OCI-LY7 (cell line): Measurements from ENCODE around the gene DDN. TPM values are rescaled to one million over a fixed set of nuclear protein-coding genes. Genes with fewer than 3 reads are reported as not detected.

Experiments
- BruUV-seq: library from RNA; stranded (reverse); fragments of 400-500 nt; replicated peaks from 2 replicates; lab custom pipeline; 2021; lab: Mats Ljungman, UMichigan
- CTCF ChIA-PET: fragments of 300-600 bp; sonication (Branson Sonifier 250); formaldehyde crosslinking; loops from one replicate; lab custom pipeline; 2022; ENCODE audit warnings: antibody characterized with exemption; ENCODE audit not compliant: unreplicated experiment; lab: Charles Lee
- POLR2A ChIA-PET: fragments of 300-600 bp; sonication (Branson Sonifier 250); formaldehyde crosslinking; loops from one replicate; lab custom pipeline; 2022; ENCODE audit warnings: antibody characterized with exemption; lab: Charles Lee
- DNase-seq: peaks from one replicate; pipeline ENCODE4 v3.0.0-alpha.2; 2015; ENCODE audit warnings: low spot score
- H2AFZ ChIP-seq: fragments of 200-600 bp; sonication (generic), shearing (Covaris generic); 2 replicates; pipeline ENCODE4 v1.6.1; 2014; ENCODE audit warnings: mild to moderate bottlenecking, antibody characterized with exemption, low read length, moderate library complexity
- H3K27ac ChIP-seq: fragments of 200-600 bp; sonication (generic); 2 replicates; pipeline ENCODE4 v1.5.1; 2014; ENCODE audit warnings: mixed run types, low read depth, mild to moderate bottlenecking, moderate library complexity, low read length, inconsistent platforms; ENCODE audit not compliant: poor library complexity, severe bottlenecking
- H3K36me3 ChIP-seq: fragments of 200-600 bp; sonication (generic); 2 replicates; pipeline ENCODE4 v1.6.1; 2014; ENCODE audit warnings: mild to moderate bottlenecking, antibody characterized with exemption, low read length, moderate library complexity, mixed read lengths; ENCODE audit not compliant: insufficient read depth
- H3K4me1 ChIP-seq: fragments of 200-600 bp; sonication (generic); 2 replicates; pipeline ENCODE4 v1.5.1; 2014; ENCODE audit warnings: mild to moderate bottlenecking, low read length; ENCODE audit not compliant: insufficient read depth, poor library complexity, severe bottlenecking
- H3K4me2 ChIP-seq: fragments of 200-600 bp; sonication (generic); 2 replicates; pipeline ENCODE4 v1.6.1; 2014; ENCODE audit warnings: mild to moderate bottlenecking, low read length
- H3K4me3 ChIP-seq: fragments of 200-600 bp; sonication (generic); 2 replicates; pipeline ENCODE4 v1.5.1; 2014; ENCODE audit warnings: mild to moderate bottlenecking, low read depth, low read length; ENCODE audit not compliant: poor library complexity, severe bottlenecking
- H3K79me2 ChIP-seq: fragments of 200-600 bp; sonication (generic); 2 replicates; pipeline ENCODE4 v1.6.1; 2016; ENCODE audit warnings: low read depth, mild to moderate bottlenecking, low read length, moderate library complexity, mixed read lengths; ENCODE audit not compliant: insufficient read depth
- H3K9me2 ChIP-seq: fragments of 200-600 bp; sonication (generic); 2 replicates; pipeline ENCODE4 v1.6.1; 2016; ENCODE audit warnings: mild to moderate bottlenecking, low read length, mixed read lengths; ENCODE audit not compliant: insufficient read depth
- H3K9me3 ChIP-seq: fragments of 200-600 bp; sonication (generic); 2 replicates; pipeline ENCODE4 v1.6.1; 2014; ENCODE audit warnings: mild to moderate bottlenecking, mixed run types, low read length, mixed read lengths
- H4K20me1 ChIP-seq: fragments of 200-600 bp; sonication (generic); 2 replicates; pipeline ENCODE4 v1.6.1; 2014; ENCODE audit warnings: mild to moderate bottlenecking, antibody characterized with exemption, low read length, moderate library complexity, mixed read lengths; ENCODE audit not compliant: insufficient read depth
- CTCF ChIP-seq: fragments of 200-600 bp; sonication (generic); conservative IDR thresholded peaks from 2 replicates; pipeline ENCODE4 v1.5.1; 2014; ENCODE audit warnings: mild to moderate bottlenecking, antibody characterized with exemption, low read length, moderate library complexity, mixed read lengths
- EZH2phosphoT487 ChIP-seq: fragments of 200-600 bp; sonication (generic); IDR thresholded peaks from 2 replicates; pipeline ENCODE4 v1.6.1; 2018; ENCODE audit warnings: low read depth, borderline replicate concordance, mild to moderate bottlenecking, mixed run types, antibody characterized with exemption, low read length, moderate library complexity, mixed read lengths
- intact Hi-C: fragments of 100-400 bp; cut with micrococcal nuclease; formaldehyde crosslinking; loops from one replicate; pipeline ENCODE4 v1.10.0; 2022; ENCODE audit not compliant: unreplicated experiment
- total RNA-seq, 2 experiments: library from RNA; depleted of rRNA in 1 of 2; stranded (reverse); fragments of >200 nt in 1 of 2; shearing (Covaris generic) in 1 of 2; gene quantifications; 2 replicates each; pipeline ENCODE4 v1.2.3, GENCODE V29; 2014 to 2022

The DDN gene
- total RNA-seq, 2 experiments from 2014 or later: 0.13 TPM; not detected in 1

GRCh38 chr12:49043241-49043640 lies 44.1 kb upstream of the DDN start:
- H2AFZ ChIP-seq: no peak overlapping the region
- H3K27ac ChIP-seq: no peak overlapping the region
- H3K9me3 ChIP-seq: no peaks in the 10 kb centered on the region
- intact Hi-C loops: loop anchor here (1.0 kb wide), 1 partner anchor 47 kb away; no protein-coding TSS in a partner anchor
- peaks cover 99% of the 10 kb centered on the region for H3K36me3 ChIP-seq
- H4K20me1 ChIP-seq: no peaks in the 10 kb centered on the region
- ChIA-PET CTCF (interaction anchor here (0.5 to 1.3 kb wide), 4 partner anchors 20 to 253 kb away, joined by 3 to 6 read pairs (median 4); no protein-coding TSS in a partner anchor), POLR2A (interaction anchor here (0.8 kb wide), 1 partner anchor 23 kb away, joined by 4 read pairs; no protein-coding TSS in a partner anchor)
- no peaks in the 10 kb centered on the region for H3K4me1 ChIP-seq
- no peak for TF ChIP-seq EZH2phosphoT487
- no peak for TF ChIP-seq CTCF
- DNase-seq: no peak
- no TSS peak for BruUV-seq
- H3K4me2 ChIP-seq: no peak overlapping the region
- H3K79me2 ChIP-seq: no peaks in the 10 kb centered on the region
- H3K4me3 ChIP-seq: no peak overlapping the region
- no peaks in the 10 kb centered on the region for H3K9me2 ChIP-seq

- Histone ChIP-seq H3K9me3 (no peaks in the 10 kb centered on the region), H3K9me2 (no peaks in the 10 kb centered on the region), H3K36me3 (peaks cover 99% of the 10 kb centered on the region), H3K4me3 (no peak overlapping the region), H3K4me1 (no peaks in the 10 kb centered on the region), H3K79me2 (no peaks in the 10 kb centered on the region), H2AFZ (no peak overlapping the region), H3K27ac (no peak overlapping the region), H4K20me1 (no peaks in the 10 kb centered on the region), H3K4me2 (no peak overlapping the region)
- TF ChIP-seq CTCF: no peak
- TF ChIP-seq EZH2phosphoT487: no peak
- DNase-seq: no peak
- intact Hi-C loops: no loop called here
- no TSS peak for BruUV-seq
- ChIA-PET POLR2A (no interaction called here), CTCF (no interaction called here)
Measured at GRCh38 chr12:49041881-49042484, 42.8 kb upstream of the DDN start.
